Pancreas (tissue), 10 donors: Measurements from ENCODE around the gene DCST2. TPM values are rescaled to one million over a fixed set of nuclear protein-coding genes. Genes with fewer than 3 reads are reported as not detected.
A peak's percentile ranks its signal among the peaks of the same experiment; 100 is the strongest.

Experiments
- ATAC-seq, 4 donors: fragments of 200-7000 bp; cut with Tn5 transposase; one replicate each; pipeline versions ENCODE4 v1.8.0 to v1.9.1; 2020; ENCODE audit warnings: mild to moderate bottlenecking in 4 of 4, moderate library complexity in 4 of 4
- DNase-seq, 6 donors: peaks; one replicate each; pipeline ENCODE4 v3.0.0-alpha.2; 2020
- FAIRE-seq: peaks from 2 replicates; lab custom pipeline; 2012; peaks lifted over from hg19 to GRCh38; lab: Jason Lieb, UNC
- H3K27ac ChIP-seq, 4 donors: fragments of 200-600 bp; sonication (generic); 1 replicate in 3 of 4; 2 replicates in 1 of 4; pipeline versions ENCODE4 v1.5.0 to v1.8.0; 2020
- H3K27me3 ChIP-seq, 4 donors: fragments of 200-600 bp; one replicate each; pipeline ENCODE4 v1.8.0; 2021
- H3K36me3 ChIP-seq, 3 donors: fragments of 200-600 bp; sonication (generic) in 1 of 3; one replicate each; pipeline versions ENCODE4 v1.5.0 to v1.8.0; 2020 to 2021
- H3K4me1 ChIP-seq, 3 donors: fragments of 200-600 bp; one replicate each; pipeline ENCODE4 v1.8.0; 2021
- H3K4me3 ChIP-seq, 4 donors: fragments of 200-600 bp; sonication (generic) in 2 of 4; one replicate each; pipeline versions ENCODE4 v1.5.0 to v1.8.0; 2020 to 2021
- H3K9me3 ChIP-seq, 4 donors: fragments of 200-600 bp; one replicate each; pipeline ENCODE4 v1.8.0; 2021
- CTCF ChIP-seq, 4 donors: fragments of 200-600 bp; sonication (generic) in 3 of 4; IDR thresholded peaks; one replicate each; pipeline versions ENCODE4 v1.5.0 to v1.8.0; 2021; ENCODE audit warnings: antibody characterized with exemption in 4 of 4
- WGBS, 2 donors: extraction: QIAGEN DNeasy Blood & Tissue Kit; methylation state at CpG; one replicate each; pipeline ENCODE4 v1.1.7; 2013; 5-methylcytosine and 5-hydroxymethylcytosine counted together
- intact Hi-C, 3 donors: fragments of 100-400 bp; cut with DNase I; formaldehyde crosslinking; loops; one replicate each; pipeline versions ENCODE4 v1.11.1 to v1.14.2; 2022
- polyA plus RNA-seq, 2 donors: library from polyadenylated mRNA; stranded (reverse); fragments of 200-250 nt; gene quantifications; one replicate each; pipeline ENCODE4 v1.2.3, GENCODE V29; 2013
- total RNA-seq, 6 donors: library from RNA; stranded (reverse); fragmentation: NEBNext Ultra II Directional in 4 of 6; extraction: Animal tissue kit (Norgen Biotek cat#: 25700) in 4 of 6; gene quantifications; one replicate each; pipeline versions ENCODE4 v1.2.1 to v1.2.4, GENCODE V29; 2021 to 2023
- donor health status: healthy with polysubstance abuse.
- donor health status: DM: no; HTN: no; CAD: no; lungs with moderate emphysema.
- donor health status: DM: no; HTN: no; CAD: no.
- donor health status: control.
- donor health status: control.
- donor health status: Bipolar disorder and iron deficiency.
- donor health status: DM: yes; HTN: yes; CAD: no.
- donor health status: DM: no; HTN: no; CAD: no.
- donor health status: DM: no; HTN: no; CAD: no.
- donor health status: DM: yes; HTN: yes; CAD: no.

Gene DCST2
- total and polyA plus RNA-seq, 8 donors: 0.12 to 5.1 (median 0.51) TPM

- no peak for FAIRE-seq
- DNase-seq: peak in 2 of 6 donors; percentile 32 to 53
- 5 to 6% methylated on average over 13 to 14 of the region's 14 CpGs for WGBS, 2 donors
- intact Hi-C loops: no loop called here
- TF ChIP-seq CTCF (IDR thresholded peaks at IDR 0.05): no peak
- ATAC-seq: peak; percentile 4 to 20 (median 11)
- H3K36me3 ChIP-seq: no peaks in the 10 kb centered on the region
- H3K4me1 ChIP-seq: peaks cover 19 to 23% (median 20%) of the 10 kb centered on the region in 3 donors
- peak overlapping the region; percentile 64 to 92 (median 80) for H3K4me3 ChIP-seq
- H3K9me3 ChIP-seq: no peaks in the 10 kb centered on the region
- H3K27me3 ChIP-seq: no peaks in the 10 kb centered on the region
- H3K27ac ChIP-seq: peak overlapping the region in 3 of 4 donors; percentile 33 to 77 (median 77)
These were observed 30.7 kb upstream of the DCST2 start for GRCh38 chr1:155064111-155064831.

DNA sequence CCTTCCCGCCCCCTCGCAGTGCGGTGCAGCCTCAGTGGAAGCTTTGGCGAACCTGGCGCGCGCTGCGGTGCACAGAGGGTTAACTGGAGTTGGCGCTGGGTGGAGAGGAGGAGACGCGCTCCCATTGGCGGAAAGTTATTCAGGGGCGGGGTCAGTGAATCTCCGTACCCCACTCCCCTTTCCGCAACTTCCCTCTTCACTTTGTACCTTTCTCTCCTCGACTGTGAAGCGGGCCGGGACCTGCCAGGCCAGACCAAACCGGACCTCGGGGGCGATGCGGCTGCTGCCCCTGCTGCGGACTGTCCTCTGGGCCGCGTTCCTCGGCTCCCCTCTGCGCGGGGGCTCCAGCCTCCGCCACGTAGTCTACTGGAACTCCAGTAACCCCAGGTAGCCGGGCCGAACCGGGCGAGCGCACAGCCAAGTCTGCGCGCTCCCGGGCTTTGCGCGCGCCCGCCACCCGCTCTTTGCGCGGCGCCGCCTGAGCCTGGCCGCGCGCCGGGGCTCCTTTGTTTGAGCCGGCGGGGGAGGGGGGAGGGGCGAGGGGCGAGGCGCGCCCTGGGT lies 30.0 kb upstream of the DCST2 start, which contains the start of gene EFNA4:
EFNA4 (plus strand) TSS at position 191 of the 561 bp plus-strand sequence; CDS start at position 275, 84 bp downstream.
- no peaks in the 10 kb centered on the region for H3K27me3 ChIP-seq
- DNase-seq (peak; percentile 82 to 90 (median 84)), FAIRE-seq (no peak)

DNA sequence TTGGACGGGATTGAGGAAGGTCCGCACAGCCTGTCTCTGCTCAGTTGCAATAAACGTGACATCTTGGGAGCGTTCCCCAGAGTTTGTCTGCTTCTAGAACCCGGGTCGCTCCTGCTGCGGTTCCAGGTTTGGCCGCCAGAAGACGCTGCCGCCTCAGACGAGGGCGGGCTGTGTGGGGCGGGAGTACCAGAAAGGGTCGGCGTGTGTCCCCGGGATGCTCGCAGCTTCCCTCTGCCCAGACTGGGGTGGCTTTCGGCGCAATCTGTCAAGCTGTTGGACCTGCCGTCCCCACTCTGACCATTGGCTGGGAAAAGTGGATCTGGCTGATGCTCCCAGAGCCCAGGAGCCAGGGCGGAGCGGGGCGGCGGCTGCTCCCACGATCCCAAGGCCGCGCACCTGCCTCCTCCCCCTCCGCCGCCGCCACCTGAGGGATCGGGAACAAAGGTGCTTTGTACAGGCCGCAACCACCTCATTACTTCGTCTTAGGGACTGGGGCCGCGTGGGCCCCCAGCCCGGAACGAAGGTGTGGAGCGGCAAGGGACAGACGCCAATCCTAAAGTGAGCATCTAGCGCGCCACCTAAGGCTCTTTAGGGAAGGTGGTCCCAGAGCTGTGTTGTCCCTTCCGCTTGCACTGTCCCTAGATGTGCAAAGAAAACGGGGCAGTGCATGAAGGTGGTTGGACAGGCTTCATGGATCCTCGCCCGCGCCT lies 29.3 kb upstream of the DCST2 start:
- Histone ChIP-seq H3K27me3 (no peaks in the 10 kb centered on the region), H3K9me3 (no peaks in the 10 kb centered on the region), H3K36me3 (peaks cover 0 to 5% (median 0%) of the 10 kb centered on the region in 3 donors), H3K4me3 (peak overlapping the region; percentile 64 to 92 (median 80)), H3K27ac (peak overlapping the region in 2 of 4 donors; percentile 77), H3K4me1 (peaks cover 19 to 23% (median 20%) of the 10 kb centered on the region in 3 donors)
- DNase-seq (peak in 5 of 6 donors; percentile 71 to 91 (median 76)), FAIRE-seq (no peak), ATAC-seq (peak; percentile 64 to 75 (median 69))
- intact Hi-C loops: no loop called here
- 1 to 2% methylated on average over 38 to 46 of the region's 46 CpGs for WGBS, 2 donors
- TF ChIP-seq CTCF (IDR thresholded peaks at IDR 0.05): peak; percentile 63 to 71 (median 68)

More for the DNA sequence above, 30.0 kb upstream of the DCST2 start, which contains the start of gene EFNA4:
- peak within 1 kb of the TSS; percentile 64 to 92 (median 80) for H3K4me3 ChIP-seq
- no peaks in the 10 kb centered on the region for H3K36me3 ChIP-seq
- H3K27ac ChIP-seq: peak within 1 kb of the TSS; percentile 33 to 77 (median 62)
- intact Hi-C loops: no loop called here
- peaks cover 19 to 23% (median 20%) of the 10 kb centered on the region in 3 donors for H3K4me1 ChIP-seq
- WGBS, 2 donors: 0 to 1% methylated on average over 32 to 57 of the region's 57 CpGs
- H3K9me3 ChIP-seq: no peaks in the 10 kb centered on the region
- peak; percentile 87 to 93 (median 92) for ATAC-seq
- TF ChIP-seq CTCF (IDR thresholded peaks at IDR 0.05): no peak

GRCh38 chr1:155062151-155062686 lies 28.6 kb upstream of the DCST2 start:
- Histone ChIP-seq H3K4me3 (peak overlapping the region in 2 of 4 donors; percentile 64 to 85), H3K9me3 (no peaks in the 10 kb centered on the region), H3K27me3 (no peaks in the 10 kb centered on the region), H3K27ac (no peak overlapping the region), H3K36me3 (peaks cover 0 to 10% (median 0%) of the 10 kb centered on the region in 3 donors), H3K4me1 (peaks cover 19 to 23% (median 20%) of the 10 kb centered on the region in 3 donors)
- DNase-seq: peak in 5 of 6 donors; percentile 27 to 82 (median 66)
- intact Hi-C loops: no loop called here
- WGBS, 2 donors: 10 to 11% methylated on average over 25 to 29 of the region's 29 CpGs
- TF ChIP-seq CTCF (IDR thresholded peaks at IDR 0.05): no peak
- no peak for ATAC-seq
- FAIRE-seq: no peak
